SU-DHL-6 (cell line): ENCODE data around the gene LCAT.
"Not testable (repeated sequence)": the region's sequence is repeated elsewhere in the genome, so short reads cannot be mapped to it uniquely, and the experiment has no call there.

Experiments
- H2AFZ ChIP-seq: fragments of 200-600 bp; sonication (generic); 2 replicates; pipeline ENCODE4 v1.6.1; 2014; ENCODE audit warnings: low read depth, mild to moderate bottlenecking, moderate library complexity, mixed read lengths, antibody characterized with exemption, low read length; ENCODE audit not compliant: severe bottlenecking
- H3F3A ChIP-seq: fragments of 200-600 bp; shearing (Covaris generic); 2 replicates; pipeline ENCODE4 v1.6.0; 2016; ENCODE audit warnings: antibody characterized with exemption, mild to moderate bottlenecking; ENCODE audit not compliant: insufficient read depth
- H3K27ac ChIP-seq: fragments of 200-600 bp; sonication (generic); 2 replicates; pipeline ENCODE4 v1.5.1; 2016; ENCODE audit warnings: low read depth, mild to moderate bottlenecking, low read length, moderate library complexity, mixed read lengths
- H3K27me3 ChIP-seq: fragments of 200-600 bp; sonication (generic), shearing (Covaris generic); 2 replicates; pipeline ENCODE4 v1.6.0; 2014; ENCODE audit warnings: mild to moderate bottlenecking, low read length
- H3K36me3 ChIP-seq: fragments of 200-600 bp; sonication (generic); 2 replicates; pipeline ENCODE4 v1.6.1; 2014; ENCODE audit warnings: mild to moderate bottlenecking, low read length, mixed read lengths
- H3K4me2 ChIP-seq: fragments of 300-600, 200-600 bp; shearing (Covaris generic), sonication (generic); 2 replicates; pipeline ENCODE4 v1.6.0; 2014; ENCODE audit warnings: low read length, low read depth, mild to moderate bottlenecking; ENCODE audit not compliant: poor library complexity, severe bottlenecking
- H3K4me3 ChIP-seq: fragments of 200-600 bp; sonication (generic); 2 replicates; pipeline ENCODE4 v1.5.1; 2014; ENCODE audit warnings: antibody characterized with exemption, low read length, mild to moderate bottlenecking, mixed read lengths; ENCODE audit not compliant: insufficient read depth, poor library complexity, severe bottlenecking
- H3K79me2 ChIP-seq: fragments of 200-600 bp; sonication (generic); 2 replicates; pipeline ENCODE4 v1.6.1; 2014; ENCODE audit warnings: mild to moderate bottlenecking, low read length, moderate library complexity; ENCODE audit not compliant: insufficient read depth
- H3K9ac ChIP-seq: fragments of 200-600 bp; sonication (generic); 2 replicates; pipeline ENCODE4 v1.7.0; 2014; ENCODE audit warnings: mild to moderate bottlenecking, low read length
- H3K9me2 ChIP-seq: fragments of 200-600 bp; sonication (generic); replicated peaks from 2 replicates; pipeline ENCODE4 v1.6.1; 2014; ENCODE audit warnings: low read length; ENCODE audit not compliant: insufficient read depth
- H3K9me3 ChIP-seq: fragments of 200-600 bp; sonication (generic); 2 replicates; pipeline ENCODE4 v1.6.1; 2014; ENCODE audit warnings: low read length, mixed read lengths; ENCODE audit not compliant: insufficient read depth
- H4K20me1 ChIP-seq: fragments of 200-600 bp; sonication (generic); 2 replicates; pipeline ENCODE4 v1.6.1; 2014; ENCODE audit warnings: low read depth, mild to moderate bottlenecking, antibody characterized with exemption, low read length, moderate library complexity, mixed read lengths
- EZH2phosphoT487 ChIP-seq: fragments of 200-600 bp; sonication (generic), shearing (Covaris generic); conservative IDR thresholded peaks from 2 replicates; pipeline ENCODE4 v1.6.1; 2018; ENCODE audit warnings: mild to moderate bottlenecking, antibody characterized with exemption, low read length, moderate library complexity, mixed read lengths
- TF ChIP-seq, protein P1 (sequence below): fragments of 200-600 bp; sonication (generic); IDR thresholded peaks from one replicate; pipeline ENCODE4 v1.5.1; 2017; ENCODE audit warnings: antibody characterized with exemption, mild to moderate bottlenecking, low read length, moderate library complexity; ENCODE audit not compliant: insufficient read depth, poor library complexity, severe bottlenecking

LCAT gene

GRCh38 chr16:67915831-67916723, 27.8 kb downstream of the LCAT start:
- no peak overlapping the region for H2AFZ ChIP-seq
- H3K9me2 ChIP-seq: no peaks in the 10 kb centered on the region
- no peak overlapping the region for H3K9ac ChIP-seq
- H3K27ac ChIP-seq: no peak overlapping the region
- H3K9me3 ChIP-seq: no peaks in the 10 kb centered on the region
- TF ChIP-seq EZH2phosphoT487: no peak
- TF ChIP-seq, protein P1, sequence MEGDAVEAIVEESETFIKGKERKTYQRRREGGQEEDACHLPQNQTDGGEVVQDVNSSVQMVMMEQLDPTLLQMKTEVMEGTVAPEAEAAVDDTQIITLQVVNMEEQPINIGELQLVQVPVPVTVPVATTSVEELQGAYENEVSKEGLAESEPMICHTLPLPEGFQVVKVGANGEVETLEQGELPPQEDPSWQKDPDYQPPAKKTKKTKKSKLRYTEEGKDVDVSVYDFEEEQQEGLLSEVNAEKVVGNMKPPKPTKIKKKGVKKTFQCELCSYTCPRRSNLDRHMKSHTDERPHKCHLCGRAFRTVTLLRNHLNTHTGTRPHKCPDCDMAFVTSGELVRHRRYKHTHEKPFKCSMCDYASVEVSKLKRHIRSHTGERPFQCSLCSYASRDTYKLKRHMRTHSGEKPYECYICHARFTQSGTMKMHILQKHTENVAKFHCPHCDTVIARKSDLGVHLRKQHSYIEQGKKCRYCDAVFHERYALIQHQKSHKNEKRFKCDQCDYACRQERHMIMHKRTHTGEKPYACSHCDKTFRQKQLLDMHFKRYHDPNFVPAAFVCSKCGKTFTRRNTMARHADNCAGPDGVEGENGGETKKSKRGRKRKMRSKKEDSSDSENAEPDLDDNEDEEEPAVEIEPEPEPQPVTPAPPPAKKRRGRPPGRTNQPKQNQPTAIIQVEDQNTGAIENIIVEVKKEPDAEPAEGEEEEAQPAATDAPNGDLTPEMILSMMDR: no peak
- H3K4me3 ChIP-seq: no peak overlapping the region
- no peaks in the 10 kb centered on the region for H3K36me3 ChIP-seq
- no peak overlapping the region for H3K4me2 ChIP-seq
- H3K79me2 ChIP-seq: no peaks in the 10 kb centered on the region
- no peaks in the 10 kb centered on the region for H4K20me1 ChIP-seq
- H3K27me3 ChIP-seq: no peaks in the 10 kb centered on the region
- H3F3A ChIP-seq: no peaks in the 10 kb centered on the region

DNA sequence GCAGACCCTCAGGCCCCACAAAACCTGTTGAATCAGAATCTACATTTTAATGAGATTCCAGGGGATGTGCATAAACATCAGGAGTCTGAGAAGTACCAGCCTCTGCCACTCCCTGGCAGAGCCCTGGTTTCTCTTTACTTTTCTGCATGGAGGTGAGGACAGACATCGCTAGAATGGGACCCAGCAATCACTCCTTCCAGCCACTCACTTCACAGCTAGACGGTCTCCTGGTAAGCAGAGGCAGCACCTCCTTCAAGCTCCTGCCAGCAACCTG, 28.5 kb downstream of the LCAT start:
- H3K9me3 ChIP-seq, H2AFZ ChIP-seq, H3K4me2 ChIP-seq, H3K9ac ChIP-seq, H3K9me2 ChIP-seq, H3K4me3 ChIP-seq, H3K27me3 ChIP-seq, H4K20me1 ChIP-seq, H3F3A ChIP-seq, H3K36me3 ChIP-seq, H3K79me2 ChIP-seq, H3K27ac ChIP-seq: not testable (repeated sequence)

- no peaks in the 10 kb centered on the region for H3K9me3 ChIP-seq
- no peaks in the 10 kb centered on the region for H4K20me1 ChIP-seq
- H3K27me3 ChIP-seq: no peaks in the 10 kb centered on the region
- H3K79me2 ChIP-seq: no peaks in the 10 kb centered on the region
- no peak overlapping the region for H3K27ac ChIP-seq
- no peaks in the 10 kb centered on the region for H3K9me2 ChIP-seq
- no peaks in the 10 kb centered on the region for H3K36me3 ChIP-seq
- H3F3A ChIP-seq: no peaks in the 10 kb centered on the region
- no peak overlapping the region for H3K9ac ChIP-seq
- TF ChIP-seq EZH2phosphoT487: no peak
- TF ChIP-seq, protein P1: no peak
- H3K4me2 ChIP-seq: no peak overlapping the region
- no peak overlapping the region for H2AFZ ChIP-seq
- H3K4me3 ChIP-seq: no peak overlapping the region
Observed at GRCh38 chr16:67914758-67915495, 29.0 kb downstream of the LCAT start.

GRCh38 chr16:67910158-67910557, 33.8 kb downstream of the LCAT start:
- no peaks in the 10 kb centered on the region for H3K9me3 ChIP-seq
- no peak overlapping the region for H3K9ac ChIP-seq
- no peaks in the 10 kb centered on the region for H4K20me1 ChIP-seq

More at GRCh38 chr16:67910158-67910557, 33.8 kb downstream of the LCAT start:
- Histone ChIP-seq H3K27me3 (no peaks in the 10 kb centered on the region), H3K27ac (no peak overlapping the region), H3K9me2 (no peaks in the 10 kb centered on the region), H3K4me2 (no peak overlapping the region), H3F3A (no peaks in the 10 kb centered on the region), H3K4me3 (no peak overlapping the region), H3K36me3 (no peaks in the 10 kb centered on the region), H3K79me2 (no peaks in the 10 kb centered on the region), H2AFZ (no peak overlapping the region)
- TF ChIP-seq, protein P1: no peak
- TF ChIP-seq EZH2phosphoT487: no peak
